Measurements from ENCODE around the gene IFIT3.
A peak's percentile ranks its signal among the peaks of the same experiment; 100 is the strongest.
"Not testable (repeated sequence)": the region's sequence is repeated elsewhere in the genome, so short reads cannot be mapped to it uniquely, and the experiment has no call there.

Gene IFIT3

DNA sequence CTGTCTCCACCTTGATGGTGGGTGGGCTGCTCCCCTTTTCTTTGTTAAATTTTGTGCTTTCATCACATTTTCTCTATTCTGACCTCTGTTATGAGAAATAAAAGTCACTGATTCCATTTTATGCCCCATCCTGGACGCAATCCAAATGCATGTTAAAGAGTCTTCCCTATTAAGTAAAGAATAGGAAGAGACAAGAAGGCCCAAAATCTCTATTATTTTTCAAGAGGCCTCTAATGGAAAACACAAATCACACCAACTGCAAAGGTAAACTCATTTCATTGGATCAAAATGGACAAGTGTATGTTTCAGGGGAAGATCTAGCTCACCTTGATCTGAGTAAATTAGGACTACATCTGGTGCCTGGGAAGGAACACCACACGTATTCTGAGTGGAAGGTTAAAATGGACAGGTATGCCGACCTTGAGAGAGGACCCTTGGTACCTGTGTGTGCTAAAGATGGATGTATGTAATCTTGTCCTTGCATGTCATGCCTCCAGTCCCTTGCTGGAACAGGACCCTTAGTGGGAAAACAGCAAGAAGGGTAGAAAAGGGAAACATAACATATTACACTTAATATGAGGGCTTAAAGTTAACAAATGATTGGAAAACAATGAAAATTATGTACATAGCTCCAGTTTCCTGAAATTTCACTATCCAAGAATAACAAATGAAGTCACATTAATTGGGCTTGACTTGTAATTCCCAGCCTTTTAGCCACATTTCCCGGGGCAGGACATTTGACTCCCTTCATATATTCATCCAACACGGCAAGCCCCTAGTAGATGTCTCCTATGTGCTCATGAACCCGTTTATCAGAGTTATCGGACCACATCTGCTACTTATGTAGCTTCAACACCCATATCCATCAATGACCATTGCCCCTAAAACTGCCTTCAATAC, 18.4 kb upstream of the IFIT3 start:
- Histone ChIP-seq H3K9ac (ENCODE audit: low read length in 5 of 5) (no peak overlapping the region), H3K27me3 (ENCODE audit: control insufficient read depth in 5 of 5, insufficient read depth in 4 of 5, low read length in 5 of 5) (no peaks in the 10 kb centered on the region), H3K27ac (ENCODE audit: low read depth, low read length) (no peak overlapping the region), H3K36me3 (ENCODE audit: control insufficient read depth in 5 of 5, insufficient read depth in 5 of 5, low read length in 5 of 5) (peaks cover 3 to 30% (median 15%) of the 10 kb centered on the region in 5 donors), H3K4me1 (ENCODE audit: control insufficient read depth in 5 of 5, insufficient read depth in 5 of 5, low read length in 5 of 5) (peaks cover 0 to 18% (median 11%) of the 10 kb centered on the region in 5 donors), H3K4me3 (ENCODE audit: low read depth in 1 of 5, low read length in 5 of 5) (no peak overlapping the region), H3K9me3 (ENCODE audit: control insufficient read depth in 5 of 5, low read length in 5 of 5) (no peaks in the 10 kb centered on the region)

DNA sequence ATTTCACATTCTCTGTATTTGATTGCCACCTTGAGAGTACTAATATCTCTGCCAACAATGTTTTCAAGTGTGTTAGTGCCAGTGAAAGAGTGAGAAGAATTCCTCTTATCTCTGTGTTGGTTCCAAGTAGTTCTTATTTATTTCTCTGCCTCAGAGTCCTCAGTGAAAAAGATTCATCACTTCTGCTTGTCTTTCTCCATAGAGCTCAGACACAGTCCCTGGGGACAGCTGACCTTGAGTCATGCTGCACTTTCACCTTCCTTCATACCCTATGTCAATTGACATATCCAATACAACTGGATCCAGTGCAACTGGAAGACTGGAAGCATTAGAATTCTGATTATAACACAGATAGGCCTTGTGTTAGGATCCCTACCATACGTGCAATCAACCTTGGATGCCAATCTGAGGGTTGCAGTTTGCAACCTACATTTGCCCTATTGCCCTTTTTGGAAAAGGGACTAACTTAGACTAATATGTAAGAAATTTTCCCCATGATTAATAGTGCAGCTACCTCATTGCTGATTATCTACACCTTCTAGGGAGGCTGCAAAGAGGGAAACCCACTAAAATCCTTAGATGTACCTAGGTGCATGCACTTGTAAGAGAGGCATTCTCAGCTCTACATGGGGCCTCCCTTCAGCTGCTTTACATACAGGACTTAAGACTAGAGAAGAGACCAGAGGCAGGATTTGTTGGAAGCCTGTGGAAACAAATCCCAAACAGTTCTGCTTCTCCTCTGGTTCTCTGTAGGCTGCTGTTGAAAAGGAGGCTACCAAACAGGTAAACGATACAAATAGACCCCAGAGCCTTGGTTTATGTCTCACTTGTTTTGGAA, 17.5 kb upstream of the IFIT3 start:
- peaks cover 3 to 30% (median 15%) of the 10 kb centered on the region in 5 donors for H3K36me3 ChIP-seq (ENCODE audit: control insufficient read depth in 5 of 5, insufficient read depth in 5 of 5, low read length in 5 of 5)
- H3K9ac ChIP-seq (ENCODE audit: low read length in 5 of 5): no peak overlapping the region
- peaks cover 0 to 22% (median 10%) of the 10 kb centered on the region in 5 donors for H3K4me1 ChIP-seq (ENCODE audit: control insufficient read depth in 5 of 5, insufficient read depth in 5 of 5, low read length in 5 of 5)
- H3K27me3 ChIP-seq (ENCODE audit: control insufficient read depth in 5 of 5, insufficient read depth in 4 of 5, low read length in 5 of 5): no peaks in the 10 kb centered on the region
- H3K27ac ChIP-seq (ENCODE audit: low read depth, low read length): no peak overlapping the region
- H3K4me3 ChIP-seq (ENCODE audit: low read depth in 1 of 5, low read length in 5 of 5): no peak overlapping the region
- H3K9me3 ChIP-seq (ENCODE audit: control insufficient read depth in 5 of 5, low read length in 5 of 5): no peaks in the 10 kb centered on the region

DNA sequence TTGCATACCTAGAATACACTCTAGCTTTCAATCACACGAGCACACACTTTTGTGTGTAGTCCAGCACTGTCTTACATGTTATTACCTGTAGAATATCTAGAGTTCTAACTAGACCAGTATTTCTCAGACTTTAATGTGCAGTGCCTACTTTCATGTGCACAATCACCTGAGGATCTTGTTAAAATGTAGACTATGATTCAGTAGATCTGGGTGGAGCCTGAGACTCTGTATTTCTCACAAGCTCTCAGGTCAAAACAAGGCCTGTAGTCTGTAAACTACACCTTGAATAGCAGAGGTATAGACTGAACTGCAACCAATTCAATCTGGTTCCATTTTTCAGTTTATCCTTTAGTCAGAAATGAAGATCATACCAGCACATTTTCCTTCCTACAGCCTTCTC, 14.8 kb upstream of the IFIT3 start:
- no peak overlapping the region for H3K9ac ChIP-seq (ENCODE audit: low read length in 5 of 5)
- no peaks in the 10 kb centered on the region for H3K9me3 ChIP-seq (ENCODE audit: control insufficient read depth in 5 of 5, low read length in 5 of 5)
- no peaks in the 10 kb centered on the region for H3K27me3 ChIP-seq (ENCODE audit: control insufficient read depth in 5 of 5, insufficient read depth in 4 of 5, low read length in 5 of 5)

DNA sequence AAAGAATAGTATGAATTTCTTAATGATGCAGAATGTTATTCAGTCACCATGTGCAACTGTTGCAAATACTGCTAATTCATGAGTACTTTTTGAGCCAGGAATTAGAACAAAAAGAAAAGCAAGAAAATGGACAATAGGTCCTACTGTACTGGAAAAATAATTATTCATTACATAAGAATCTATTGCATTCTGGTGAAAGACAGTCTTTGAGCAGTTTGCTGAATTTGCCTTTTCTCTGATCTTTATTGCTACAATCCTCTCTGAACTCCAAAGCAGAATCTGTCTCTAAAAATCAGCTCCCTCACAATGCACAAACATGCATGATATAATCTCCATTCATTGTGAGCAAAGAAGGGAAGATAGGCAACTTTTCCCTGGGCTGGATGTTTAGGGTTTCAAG, 13.1 kb upstream of the IFIT3 start:
- peaks cover 0 to 14% (median 10%) of the 10 kb centered on the region in 5 donors for H3K4me1 ChIP-seq (ENCODE audit: control insufficient read depth in 5 of 5, insufficient read depth in 5 of 5, low read length in 5 of 5)
- H3K9me3 ChIP-seq (ENCODE audit: control insufficient read depth in 5 of 5, low read length in 5 of 5): no peaks in the 10 kb centered on the region
- no peaks in the 10 kb centered on the region for H3K27me3 ChIP-seq (ENCODE audit: control insufficient read depth in 5 of 5, insufficient read depth in 4 of 5, low read length in 5 of 5)
- H3K9ac ChIP-seq (ENCODE audit: low read length in 5 of 5): no peak overlapping the region
- H3K36me3 ChIP-seq (ENCODE audit: control insufficient read depth in 5 of 5, insufficient read depth in 5 of 5, low read length in 5 of 5): no peaks in the 10 kb centered on the region
- no peak overlapping the region for H3K27ac ChIP-seq (ENCODE audit: low read depth, low read length)
- H3K4me3 ChIP-seq (ENCODE audit: low read depth in 1 of 5, low read length in 5 of 5): no peak overlapping the region

More for the DNA sequence above, 14.8 kb upstream of the IFIT3 start:
- no peak overlapping the region for H3K27ac ChIP-seq (ENCODE audit: low read depth, low read length)
- peaks cover 0 to 7% (median 0%) of the 10 kb centered on the region in 5 donors for H3K36me3 ChIP-seq (ENCODE audit: control insufficient read depth in 5 of 5, insufficient read depth in 5 of 5, low read length in 5 of 5)
- H3K4me3 ChIP-seq (ENCODE audit: low read depth in 1 of 5, low read length in 5 of 5): no peak overlapping the region
- H3K4me1 ChIP-seq (ENCODE audit: control insufficient read depth in 5 of 5, insufficient read depth in 5 of 5, low read length in 5 of 5): peaks cover 0 to 15% (median 10%) of the 10 kb centered on the region in 5 donors

DNA sequence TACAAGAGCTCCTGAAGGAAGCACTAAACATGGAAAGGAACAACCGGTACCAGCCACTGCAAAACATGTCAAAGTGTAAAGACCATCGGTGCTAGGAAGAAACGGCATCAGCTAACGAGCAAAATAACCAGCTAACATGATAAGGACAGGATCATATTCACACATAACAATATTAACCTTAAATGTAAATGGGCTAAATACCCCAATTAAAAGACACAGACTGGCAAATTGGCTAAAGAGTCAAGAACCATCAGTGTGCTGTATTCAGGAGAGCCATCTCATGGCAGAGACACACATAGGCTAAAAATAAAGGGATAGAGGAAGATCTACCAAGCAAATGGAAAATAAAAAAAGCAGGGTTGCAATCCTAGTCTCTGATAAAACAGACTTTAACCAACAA, 9.8 kb upstream of the IFIT3 start:
- not testable (repeated sequence) for H3K27me3 ChIP-seq (ENCODE audit: control insufficient read depth in 5 of 5, insufficient read depth in 4 of 5, low read length in 5 of 5); H3K4me3 ChIP-seq (ENCODE audit: low read depth in 1 of 5, low read length in 5 of 5); H3K9ac ChIP-seq (ENCODE audit: low read length in 5 of 5); H3K9me3 ChIP-seq (ENCODE audit: control insufficient read depth in 5 of 5, low read length in 5 of 5); H3K27ac ChIP-seq (ENCODE audit: low read depth, low read length); H3K36me3 ChIP-seq (ENCODE audit: control insufficient read depth in 5 of 5, insufficient read depth in 5 of 5, low read length in 5 of 5); H3K4me1 ChIP-seq (ENCODE audit: control insufficient read depth in 5 of 5, insufficient read depth in 5 of 5, low read length in 5 of 5)

DNA sequence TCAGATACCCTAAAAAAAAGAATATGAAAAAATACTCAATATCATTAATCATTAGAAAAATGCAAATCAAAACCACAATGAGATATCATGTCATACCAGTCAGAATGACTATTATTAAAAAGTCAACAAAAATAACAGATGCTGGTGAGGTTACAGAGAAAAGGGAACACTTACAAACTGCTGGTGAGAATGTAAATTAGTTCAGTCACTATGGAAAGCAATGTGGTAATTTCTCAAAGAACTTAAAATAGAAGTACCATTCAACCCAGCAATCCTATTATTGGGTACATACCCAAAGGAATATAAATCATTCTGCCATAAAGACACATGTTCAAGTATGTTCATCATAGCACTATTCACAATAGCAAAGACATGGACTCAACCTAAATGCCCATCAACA, 2.7 kb upstream of the IFIT3 start:
- H3K9ac ChIP-seq (ENCODE audit: low read length in 5 of 5); H3K27ac ChIP-seq (ENCODE audit: low read depth, low read length); H3K9me3 ChIP-seq (ENCODE audit: control insufficient read depth in 5 of 5, low read length in 5 of 5); H3K27me3 ChIP-seq (ENCODE audit: control insufficient read depth in 5 of 5, insufficient read depth in 4 of 5, low read length in 5 of 5); H3K36me3 ChIP-seq (ENCODE audit: control insufficient read depth in 5 of 5, insufficient read depth in 5 of 5, low read length in 5 of 5); H3K4me3 ChIP-seq (ENCODE audit: low read depth in 1 of 5, low read length in 5 of 5): not testable (repeated sequence)
- H3K4me1 ChIP-seq (ENCODE audit: control insufficient read depth in 5 of 5, insufficient read depth in 5 of 5, low read length in 5 of 5): peaks cover 5 to 23% (median 18%) of the 10 kb centered on the region in 5 donors

DNA sequence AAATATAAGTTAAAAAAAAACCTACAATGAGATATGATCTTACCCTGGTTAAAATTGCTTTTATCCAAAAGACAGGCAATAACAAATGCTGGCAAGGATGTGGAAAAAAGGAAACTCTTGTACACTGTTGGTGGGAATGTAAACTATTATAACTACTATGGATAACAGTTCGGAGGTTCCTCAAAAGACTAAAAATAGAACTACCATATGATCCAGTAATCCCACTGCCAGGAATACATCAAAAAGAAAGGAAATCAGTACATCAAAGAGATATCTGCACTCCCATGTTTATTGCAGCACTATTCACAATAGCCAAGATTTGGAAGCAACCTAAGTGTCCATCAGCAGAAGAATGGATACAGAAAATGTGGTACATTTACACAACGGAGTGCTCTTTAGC, 1.9 kb upstream of the IFIT3 start:
- not testable (repeated sequence) for H3K27me3 ChIP-seq (ENCODE audit: control insufficient read depth in 5 of 5, insufficient read depth in 4 of 5, low read length in 5 of 5); H3K9me3 ChIP-seq (ENCODE audit: control insufficient read depth in 5 of 5, low read length in 5 of 5); H3K4me3 ChIP-seq (ENCODE audit: low read depth in 1 of 5, low read length in 5 of 5); H3K9ac ChIP-seq (ENCODE audit: low read length in 5 of 5); H3K27ac ChIP-seq (ENCODE audit: low read depth, low read length); H3K36me3 ChIP-seq (ENCODE audit: control insufficient read depth in 5 of 5, insufficient read depth in 5 of 5, low read length in 5 of 5)
- H3K4me1 ChIP-seq (ENCODE audit: control insufficient read depth in 5 of 5, insufficient read depth in 5 of 5, low read length in 5 of 5): peaks cover 7 to 31% (median 25%) of the 10 kb centered on the region in 5 donors

DNA sequence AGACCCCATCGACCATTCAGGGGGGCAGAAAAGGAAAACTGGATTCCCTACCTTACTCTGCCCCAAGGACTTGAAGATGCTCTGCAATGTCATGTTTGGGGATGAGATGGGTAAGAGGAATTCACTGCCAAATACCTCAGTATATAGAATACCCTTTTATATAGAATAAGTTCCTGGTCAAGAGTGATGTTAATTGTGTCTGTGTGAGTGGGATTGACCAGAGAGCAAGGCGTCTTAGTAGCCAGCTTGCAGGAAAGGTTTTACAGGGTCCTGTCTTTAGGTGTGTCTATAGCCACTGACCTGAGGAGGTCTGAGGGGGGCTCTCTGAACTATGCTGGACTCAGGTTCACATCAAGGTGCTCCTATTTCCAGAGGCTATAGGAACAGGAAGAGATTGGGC, 1.4 kb downstream of the IFIT3 start:
- no peaks in the 10 kb centered on the region for H3K36me3 ChIP-seq (ENCODE audit: control insufficient read depth in 5 of 5, insufficient read depth in 5 of 5, low read length in 5 of 5)
- H3K4me3 ChIP-seq (ENCODE audit: low read depth in 1 of 5, low read length in 5 of 5): peak overlapping the region; percentile 10 to 76 (median 61)
- peak overlapping the region; percentile 95 for H3K27ac ChIP-seq (ENCODE audit: low read depth, low read length)
- no peak overlapping the region for H3K9ac ChIP-seq (ENCODE audit: low read length in 5 of 5)
- no peaks in the 10 kb centered on the region for H3K9me3 ChIP-seq (ENCODE audit: control insufficient read depth in 5 of 5, low read length in 5 of 5)
- peaks cover 12 to 59% (median 50%) of the 10 kb centered on the region in 5 donors for H3K4me1 ChIP-seq (ENCODE audit: control insufficient read depth in 5 of 5, insufficient read depth in 5 of 5, low read length in 5 of 5)
- no peaks in the 10 kb centered on the region for H3K27me3 ChIP-seq (ENCODE audit: control insufficient read depth in 5 of 5, insufficient read depth in 4 of 5, low read length in 5 of 5)

DNA sequence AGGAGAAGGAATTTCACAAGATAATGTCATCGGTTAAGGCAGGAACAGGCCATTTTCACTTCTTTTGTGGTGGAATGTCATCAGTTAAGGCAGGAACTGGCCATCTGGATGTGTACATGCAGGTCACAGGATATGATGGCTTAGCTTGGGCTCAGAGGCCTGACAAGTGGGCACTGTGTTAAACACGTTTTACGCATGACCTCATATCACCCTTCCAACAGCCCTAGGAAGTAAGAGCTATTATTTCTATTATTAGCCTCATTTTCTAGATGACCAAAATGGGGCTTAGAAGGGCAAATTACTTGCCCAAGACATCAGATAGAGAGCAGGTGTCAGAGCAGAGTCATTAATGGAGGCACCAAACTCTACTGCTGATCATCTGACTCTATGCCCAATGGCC, 2.2 kb downstream of the IFIT3 start:
- H3K9ac ChIP-seq (ENCODE audit: low read length in 5 of 5); H3K27me3 ChIP-seq (ENCODE audit: control insufficient read depth in 5 of 5, insufficient read depth in 4 of 5, low read length in 5 of 5): not testable (repeated sequence)
- H3K4me3 ChIP-seq (ENCODE audit: low read depth in 1 of 5, low read length in 5 of 5): peak overlapping the region in 1 of 5 donors; percentile 11

More for the DNA sequence above, 2.2 kb downstream of the IFIT3 start:
- not testable (repeated sequence) for H3K36me3 ChIP-seq (ENCODE audit: control insufficient read depth in 5 of 5, insufficient read depth in 5 of 5, low read length in 5 of 5); H3K9me3 ChIP-seq (ENCODE audit: control insufficient read depth in 5 of 5, low read length in 5 of 5)
- H3K4me1 ChIP-seq (ENCODE audit: control insufficient read depth in 5 of 5, insufficient read depth in 5 of 5, low read length in 5 of 5): peaks cover 13 to 68% (median 59%) of the 10 kb centered on the region in 5 donors
- H3K27ac ChIP-seq (ENCODE audit: low read depth, low read length): peak overlapping the region; percentile 95

All from subcutaneous abdominal adipose tissue (tissue), 5 donors.